NAMALWA (cell line): ENCODE results near the gene UBN1.
"Not testable (repeated sequence)": the region's sequence is repeated elsewhere in the genome, so short reads cannot be mapped to it uniquely, and the experiment has no call there.

Experiments
- DNase-seq: peaks from one replicate; pipeline ENCODE4 v3.0.0-alpha.2; 2015; ENCODE audit warnings: low spot score

Gene UBN1

GRCh38 chr16:4909825-4910224 is 62.5 kb downstream of the UBN1 start:
- DNase-seq = peak; percentile 25

DNA sequence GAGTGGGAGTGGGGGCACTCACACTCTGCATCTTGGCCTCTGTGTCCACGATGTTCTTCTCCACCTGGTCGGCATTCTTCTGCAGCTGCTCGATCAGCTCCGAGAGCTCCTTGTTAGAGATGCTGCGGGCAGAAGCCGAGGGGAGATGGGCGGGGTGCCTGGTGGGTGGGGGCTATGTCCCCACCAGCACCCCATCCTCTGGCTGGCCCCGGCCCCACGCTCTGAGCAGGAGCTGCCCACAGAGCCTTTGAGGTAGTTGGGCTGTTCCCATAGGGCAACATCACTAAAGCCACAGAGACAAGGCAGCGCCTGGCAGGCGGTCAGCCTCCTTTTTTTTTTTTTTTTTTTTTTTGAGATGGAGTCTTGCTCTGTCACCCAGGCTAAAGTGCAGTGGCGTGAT is 63.5 kb downstream of the UBN1 start:
- no peak for DNase-seq

DNA sequence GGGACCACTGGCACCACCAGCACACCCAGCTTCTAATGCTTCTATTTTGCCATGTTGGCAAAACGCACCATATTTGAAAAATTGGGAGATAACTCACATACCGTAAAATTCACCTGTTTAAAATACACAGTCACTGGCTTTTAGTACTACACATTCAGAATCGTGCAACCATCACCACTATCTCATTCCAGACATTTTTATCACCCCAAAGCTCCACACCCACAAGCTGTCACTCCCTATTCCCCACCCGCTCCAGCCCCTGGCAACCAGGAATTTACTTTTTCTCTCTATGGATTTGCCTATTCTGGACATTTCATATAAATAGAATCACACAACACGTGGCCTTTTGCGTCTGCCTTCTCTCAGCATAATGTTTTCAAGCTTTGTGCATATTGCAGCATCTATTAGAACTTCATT is 64.7 kb downstream of the UBN1 start:
- no peak for DNase-seq

GRCh38 chr16:4913130-4913773 is 66.0 kb downstream of the UBN1 start:
- DNase-seq = no peak

GRCh38 chr16:4913774-4914525 is 66.7 kb downstream of the UBN1 start:
- DNase-seq = no peak

DNA sequence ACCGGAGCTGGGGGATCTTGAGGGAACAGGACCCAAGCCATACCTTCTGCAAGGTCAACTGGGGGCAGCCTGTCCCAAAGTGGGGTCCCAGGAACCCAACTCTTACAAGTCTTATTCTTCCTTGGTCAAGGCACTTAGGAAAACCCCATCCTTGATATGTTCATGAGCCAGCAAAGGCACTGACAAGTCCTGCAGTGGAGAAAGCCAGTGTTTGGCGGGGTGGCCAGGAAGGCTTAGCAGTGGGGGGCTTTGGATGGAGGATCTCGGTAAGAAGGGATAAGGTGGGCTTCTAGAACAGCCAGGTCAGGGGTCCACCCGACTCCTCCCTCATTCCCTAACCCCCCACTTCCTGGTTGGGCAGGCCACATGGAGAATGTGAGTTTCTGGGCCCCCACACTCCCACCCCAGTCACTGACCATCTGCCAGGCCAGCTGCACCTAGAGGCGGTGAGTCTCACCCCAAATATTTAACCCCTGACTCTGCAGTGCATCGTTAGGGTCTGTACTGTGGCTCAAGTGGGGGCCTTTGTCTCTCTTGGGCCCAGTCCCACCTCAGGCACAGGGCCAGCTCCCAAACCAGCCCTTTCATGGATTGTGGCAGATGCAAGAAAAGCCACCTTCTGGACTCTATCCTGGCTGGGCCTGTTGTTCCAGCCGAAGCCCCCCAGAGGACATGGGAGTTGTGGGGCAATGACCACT is 67.4 kb downstream of the UBN1 start:
- no peak for DNase-seq

GRCh38 chr16:4915226-4915761 is 68.0 kb downstream of the UBN1 start:
- no peak for DNase-seq

DNA sequence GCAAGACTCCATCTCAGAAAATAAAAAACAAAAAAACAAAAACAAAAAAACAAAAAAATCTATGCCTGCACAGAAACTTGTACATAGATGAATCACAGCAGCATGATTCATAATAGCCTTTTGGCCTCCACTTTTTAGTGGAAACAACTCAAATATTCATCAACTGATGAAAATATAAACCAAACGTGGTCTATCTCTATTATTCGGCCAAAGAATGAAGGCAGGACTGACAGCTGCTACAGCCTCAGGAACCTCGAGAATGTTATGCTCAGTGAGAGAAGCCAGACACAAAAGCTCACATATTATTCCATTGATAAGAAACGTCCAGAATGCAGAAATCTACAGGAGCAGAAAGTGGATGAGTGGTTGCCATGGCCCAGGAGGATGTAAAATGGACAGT is 69.8 kb downstream of the UBN1 start:
- no peak for DNase-seq

GRCh38 chr16:4918781-4919251 is 71.5 kb downstream of the UBN1 start:
- DNase-seq = no peak

- no peak for DNase-seq
These were observed 73.5 kb downstream of the UBN1 start for GRCh38 chr16:4920826-4921225.

DNA sequence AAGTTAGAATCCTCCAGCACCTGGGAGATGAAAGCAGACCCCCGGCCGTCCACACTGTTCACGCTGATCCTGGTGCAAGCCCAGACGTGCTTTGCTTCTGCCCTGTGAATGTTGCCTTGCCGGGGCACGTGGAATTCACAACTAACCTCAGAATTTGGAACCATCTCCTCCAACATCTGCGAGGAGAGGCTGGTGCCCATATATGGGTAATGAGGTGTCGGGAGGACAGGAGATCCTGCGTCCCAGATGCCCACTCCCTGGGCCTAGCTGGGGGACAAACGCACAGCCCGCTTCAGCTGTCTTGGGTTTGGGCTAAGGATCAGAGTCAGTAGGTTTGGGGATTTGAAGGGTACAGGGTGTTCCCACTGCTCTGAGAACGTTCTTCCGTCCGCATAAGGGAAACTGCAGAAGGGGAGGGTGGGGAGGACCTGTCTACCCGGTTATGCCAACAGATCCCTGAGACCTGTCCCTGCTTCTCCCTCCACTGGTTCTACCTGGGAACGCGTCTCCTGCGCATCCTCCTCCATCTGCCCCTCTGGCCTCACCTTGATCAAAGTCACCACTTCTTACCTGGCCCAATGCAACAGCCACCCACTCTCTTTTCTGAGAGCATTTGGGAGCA is 75.6 kb downstream of the UBN1 start:
- no peak for DNase-seq

DNA sequence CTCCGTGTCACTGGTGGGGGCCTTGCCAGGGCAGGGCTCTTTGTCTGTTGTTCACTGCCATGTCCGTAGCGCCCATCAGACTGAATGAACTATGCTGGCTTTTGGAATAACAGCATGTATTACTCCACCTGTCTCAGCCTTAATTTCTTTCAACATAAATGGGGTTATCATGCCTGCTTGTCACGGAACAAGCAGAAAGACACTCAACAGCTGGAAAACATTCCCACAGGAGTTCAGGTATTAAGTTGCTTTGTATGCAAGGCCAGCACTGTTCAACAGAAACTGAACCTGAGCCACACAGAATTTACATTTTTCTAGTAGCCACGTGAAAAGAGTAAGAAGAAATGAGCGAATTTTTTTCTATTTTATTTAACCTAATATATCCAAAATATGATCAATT is 76.6 kb downstream of the UBN1 start:
- DNase-seq = no peak

DNA sequence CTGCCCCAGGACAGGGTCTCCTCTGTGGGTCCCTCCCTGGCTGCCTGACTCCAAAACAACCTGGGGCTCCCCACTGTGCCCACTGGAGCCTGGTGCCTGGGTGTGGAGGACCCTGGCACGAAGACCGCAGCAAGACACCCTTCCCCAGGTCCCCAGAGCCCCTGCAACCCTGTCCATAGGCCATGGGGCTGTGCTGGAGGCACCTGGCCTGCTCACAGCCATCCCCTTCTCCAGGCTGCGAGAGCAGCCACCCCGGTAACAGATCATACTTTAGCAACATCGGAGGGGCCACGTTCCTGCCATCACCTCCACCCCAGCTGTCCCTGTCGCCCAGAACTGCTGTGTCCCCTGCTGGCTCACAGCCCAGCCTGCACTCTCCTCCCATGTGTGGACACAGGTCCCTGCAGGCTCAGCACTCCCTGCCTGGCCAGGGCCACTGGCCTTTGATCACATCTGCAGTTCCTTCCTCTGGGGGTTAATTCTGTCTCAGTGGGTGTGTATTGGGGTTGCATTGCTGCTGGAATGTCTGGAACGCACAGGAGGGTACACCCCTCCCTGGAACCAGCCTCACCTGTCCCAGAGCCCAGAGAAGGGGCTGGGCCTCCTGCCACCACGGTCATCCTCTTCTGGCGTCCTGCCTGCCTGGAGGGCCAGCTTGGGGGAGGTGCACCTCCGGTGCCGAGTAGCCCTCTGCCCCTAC is 77.5 kb downstream of the UBN1 start:
- DNase-seq = no peak

- no peak for DNase-seq
These were observed 78.0 kb downstream of the UBN1 start for GRCh38 chr16:4925293-4925607.

DNA sequence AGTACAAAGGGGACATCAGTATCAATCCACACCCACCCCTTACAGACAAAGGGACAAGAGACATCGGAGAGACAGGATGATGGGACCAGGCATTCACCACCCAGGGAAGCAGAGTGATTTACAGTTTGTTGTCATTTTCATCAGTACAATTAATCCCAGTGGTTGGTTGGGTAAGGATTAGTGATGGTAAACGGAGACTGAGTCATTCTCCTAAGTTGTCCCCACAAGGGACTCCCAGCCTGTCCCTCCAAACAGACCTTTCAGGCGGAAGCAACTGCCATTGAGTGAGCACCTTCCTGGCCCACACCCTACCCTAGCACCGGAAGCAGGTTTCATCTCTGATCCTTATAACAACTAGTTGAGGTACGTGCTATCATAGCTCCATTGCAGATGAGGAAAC is 78.5 kb downstream of the UBN1 start:
- DNase-seq = no peak

- no peak for DNase-seq
These were observed 79.6 kb downstream of the UBN1 start for GRCh38 chr16:4926928-4927327.

DNA sequence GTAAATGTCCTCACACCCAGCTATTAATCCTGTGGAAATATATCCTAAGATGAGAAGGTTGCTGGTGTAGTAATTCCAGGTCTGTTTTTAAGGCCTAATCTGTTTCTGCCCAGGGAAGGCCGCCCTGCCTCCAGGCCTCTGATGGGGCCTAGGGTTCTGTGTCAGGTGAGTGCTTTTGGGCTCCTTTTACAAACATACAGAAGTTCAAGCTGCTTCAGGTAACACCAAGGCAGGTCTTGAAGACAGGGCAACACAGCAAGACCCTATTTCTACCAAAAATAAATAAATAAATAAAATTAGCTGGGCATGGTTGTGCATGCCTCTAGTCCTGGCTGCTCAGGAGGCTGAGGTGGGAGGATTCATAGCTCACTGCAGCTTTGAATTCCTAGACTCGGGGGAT is 80.4 kb downstream of the UBN1 start:
- no peak for DNase-seq

DNA sequence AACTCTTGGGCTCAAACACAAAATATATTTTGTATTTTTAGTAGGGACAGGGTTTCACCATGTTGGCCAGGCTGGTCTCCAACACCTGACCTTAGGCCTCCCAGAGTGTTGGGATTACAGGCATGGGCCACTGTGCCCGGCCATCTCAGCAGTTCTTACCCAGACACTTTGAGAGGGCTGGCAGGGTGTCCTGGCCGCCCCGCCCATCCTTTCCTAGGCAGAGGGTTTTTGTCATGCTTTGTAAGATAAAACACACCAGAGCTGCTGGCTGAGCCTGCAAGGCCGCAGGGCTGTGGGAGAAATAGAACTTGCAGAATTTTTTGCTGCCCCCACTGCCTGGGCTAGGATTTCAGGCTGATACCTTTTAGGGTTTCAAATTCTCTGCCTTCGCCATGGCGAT is 80.9 kb downstream of the UBN1 start:
- DNase-seq = no peak

GRCh38 chr16:4929619-4930018 is 82.3 kb downstream of the UBN1 start:
- DNase-seq = not testable (repeated sequence)

GRCh38 chr16:4931381-4931780 is 84.1 kb downstream of the UBN1 start:
- DNase-seq = no peak
